SK-N-SH (cell line): ENCODE results near the gene RBMS1. TPM values are rescaled to one million over a fixed set of nuclear protein-coding genes. Genes with fewer than 3 reads are reported as not detected.

Experiments used
- CTCF ChIA-PET: fragments of 300-600, 350-600 bp; formaldehyde crosslinking; extraction: SDS; loops from one replicate; lab custom pipeline; 2021; lab: Yijun Ruan, JAX
- POLR2A ChIA-PET: fragments of 350-600 bp; sonication (Branson Sonifier 250); formaldehyde crosslinking; extraction: SDS; loops from one replicate; lab custom pipeline; 2020; ENCODE audit warnings: antibody characterized with exemption, inconsistent platforms; lab: Yijun Ruan, JAX
- DNase-seq: peaks from one replicate; pipeline ENCODE4 v3.0.0; 2012
- H2AFZ ChIP-seq: fragments of 200-600 bp; sonication (generic); 2 replicates; pipeline ENCODE4 v1.8.1; 2016; ENCODE audit warnings: antibody characterized with exemption, mild to moderate bottlenecking, low read depth
- H3F3A ChIP-seq: fragments of 200-600 bp; sonication (generic); replicated peaks from 2 replicates; pipeline ENCODE3; 2016; ENCODE audit warnings: antibody characterized with exemption, mild to moderate bottlenecking; ENCODE audit not compliant: insufficient read depth
- H3K27ac ChIP-seq, 2 experiments: fragments of 200-500 bp in 1 of 2; fragments of 200-600 bp in 1 of 2; sonication (Bioruptor generic) in 1 of 2; sonication (generic), shearing (Covaris generic) in 1 of 2; 2 replicates each; pipeline versions ENCODE4 v1.5.1 to v1.6.1; 2014 to 2016; ENCODE audit warnings: low read depth in 2 of 2, inconsistent platforms in 1 of 2, low read length in 1 of 2, mild to moderate bottlenecking in 1 of 2, mixed read lengths in 1 of 2
- H3K27me3 ChIP-seq: fragments of 200-600 bp; sonication (generic), shearing (Covaris generic); 2 replicates; pipeline ENCODE4 v1.6.1; 2016; ENCODE audit warnings: mixed run types; ENCODE audit not compliant: insufficient read depth
- H3K36me3 ChIP-seq, 2 experiments: fragments of 200-500 bp in 1 of 2; fragments of 200-600 bp in 1 of 2; sonication (Bioruptor generic) in 1 of 2; sonication (generic) in 1 of 2; replicated peaks in 1 of 2; 2 replicates each; pipeline versions ENCODE3 to v1.5.1; 2014 to 2016; ENCODE audit warnings: low read length in 1 of 2, mild to moderate bottlenecking in 1 of 2; ENCODE audit not compliant: insufficient read depth in 2 of 2, control insufficient read depth in 1 of 2
- H3K4me1 ChIP-seq, 2 experiments: fragments of 200-500 bp in 1 of 2; fragments of 200-600 bp in 1 of 2; sonication (Bioruptor generic) in 1 of 2; sonication (generic), shearing (Covaris generic) in 1 of 2; 2 replicates each; pipeline versions ENCODE4 v1.5.1 to v1.6.1; 2014 to 2016; ENCODE audit warnings: low read depth in 1 of 2, low read length in 1 of 2, mixed run types in 1 of 2; ENCODE audit not compliant: insufficient read depth in 2 of 2, control insufficient read depth in 1 of 2
- H3K4me2 ChIP-seq: fragments of 200-600 bp; sonication (generic), shearing (Covaris generic); 2 replicates; pipeline ENCODE4 v1.6.1; 2017; ENCODE audit warnings: mixed run types
- H3K4me3 ChIP-seq, 2 experiments: fragments of 200-500 bp in 1 of 2; fragments of 200-600 bp in 1 of 2; sonication (Bioruptor generic) in 1 of 2; sonication (generic), shearing (Covaris generic) in 1 of 2; 2 replicates each; pipeline versions ENCODE4 v1.5.1 to v1.8.1; 2014 to 2016; ENCODE audit warnings: low read depth in 2 of 2, inconsistent platforms in 1 of 2, low read length in 1 of 2, mild to moderate bottlenecking in 1 of 2, mixed read lengths in 1 of 2, moderate library complexity in 1 of 2
- H3K79me2 ChIP-seq: fragments of 200-600 bp; sonication (generic); 2 replicates; pipeline ENCODE4 v1.8.1; 2017; ENCODE audit warnings: mild to moderate bottlenecking; ENCODE audit not compliant: insufficient read depth
- H3K9ac ChIP-seq: fragments of 200-600 bp; sonication (generic); 2 replicates; pipeline ENCODE4 v1.6.1; 2017; ENCODE audit warnings: mixed run types
- H3K9me2 ChIP-seq: fragments of 200-600 bp; sonication (generic); 2 replicates; pipeline ENCODE4 v1.6.1; 2017; ENCODE audit warnings: mixed run types
- H3K9me3 ChIP-seq: fragments of 200-600 bp; sonication (generic); 2 replicates; pipeline ENCODE4 v1.6.1; 2017; ENCODE audit warnings: mixed run types, mild to moderate bottlenecking, moderate library complexity
- H4K20me1 ChIP-seq: fragments of 200-600 bp; sonication (generic); 2 replicates; pipeline ENCODE4 v1.6.1; 2017; ENCODE audit warnings: mild to moderate bottlenecking, mixed run types; ENCODE audit not compliant: insufficient read depth
- CTCF ChIP-seq: fragments of 200-600 bp; sonication (generic); IDR thresholded peaks from 2 replicates; pipeline ENCODE4 v1.6.1; 2017; ENCODE audit warnings: antibody characterized with exemption, mild to moderate bottlenecking, moderate library complexity
- EP300 ChIP-seq, 2 experiments: IDR thresholded peaks; 2 replicates each; pipeline versions ENCODE4 v1.4.0 to v1.6.1; 2012; ENCODE audit warnings: borderline replicate concordance in 1 of 2, low read depth in 1 of 2, low read length in 1 of 2
- EZH2phosphoT487 ChIP-seq: fragments of 200-600 bp; sonication (generic); IDR thresholded peaks from 2 replicates; pipeline ENCODE4 v1.6.1; 2017; ENCODE audit warnings: low read depth, mixed run types, mild to moderate bottlenecking, antibody characterized with exemption, moderate library complexity, borderline replicate concordance
- FOSL2 ChIP-seq: IDR thresholded peaks from 2 replicates; pipeline ENCODE4 v1.4.0; 2012; ENCODE audit warnings: low read depth, mild to moderate bottlenecking, moderate library complexity, borderline replicate concordance
- FOXM1 ChIP-seq: IDR thresholded peaks from 2 replicates; pipeline ENCODE4 v1.4.0; 2012; ENCODE audit warnings: low read depth, mild to moderate bottlenecking
- IRF3 ChIP-seq: fragments of 150-350 bp; IDR thresholded peaks from 2 replicates; pipeline ENCODE4 v1.6.1; 2016; ENCODE audit warnings: mild to moderate bottlenecking, low read depth, low read length
- MEF2A ChIP-seq: IDR thresholded peaks from 2 replicates; pipeline ENCODE4 v1.4.0; 2012; ENCODE audit warnings: low read depth, borderline replicate concordance
- NFIC ChIP-seq: IDR thresholded peaks from 2 replicates; pipeline ENCODE4 v1.4.0; 2012; ENCODE audit warnings: borderline replicate concordance
- NRF1 ChIP-seq: IDR thresholded peaks from 2 replicates; pipeline ENCODE4 v1.6.1; 2012; ENCODE audit warnings: low read depth, mild to moderate bottlenecking, low read length
- PBX3 ChIP-seq: IDR thresholded peaks from 2 replicates; pipeline ENCODE4; 2012
- RAD21 ChIP-seq: IDR thresholded peaks from 2 replicates; pipeline ENCODE4 v1.6.1; 2012; ENCODE audit warnings: mild to moderate bottlenecking, low read length
- RCOR1 ChIP-seq: fragments of 150-350 bp; IDR thresholded peaks from 2 replicates; pipeline ENCODE4 v1.6.1; 2017; ENCODE audit warnings: antibody characterized with exemption, low read length
- RXRA ChIP-seq: IDR thresholded peaks from 2 replicates; pipeline ENCODE4 v1.4.0; 2012; ENCODE audit warnings: low read depth, mild to moderate bottlenecking, borderline replicate concordance
- TAF1 ChIP-seq: IDR thresholded peaks from 2 replicates; pipeline ENCODE4 v1.6.1; 2012; ENCODE audit warnings: low read depth, mild to moderate bottlenecking, low read length, moderate library complexity, borderline replicate concordance
- USF1 ChIP-seq: IDR thresholded peaks from 2 replicates; pipeline ENCODE4 v1.4.0; 2012; ENCODE audit warnings: low read depth, borderline replicate concordance
- YY1 ChIP-seq: IDR thresholded peaks from 2 replicates; pipeline ENCODE4 v1.4.0; 2012; ENCODE audit warnings: low read depth, mild to moderate bottlenecking
- ZBTB33 ChIP-seq: IDR thresholded peaks from 2 replicates; pipeline ENCODE4 v1.4.0; 2012; ENCODE audit warnings: low read depth, borderline replicate concordance
- WGBS: methylation state at CpG from one replicate; pipeline ENCODE4 v1.1.6; 2017; ENCODE audit warnings: low lambda C conversion rate; 5-methylcytosine and 5-hydroxymethylcytosine counted together
- polyA plus RNA-seq, 3 experiments: library from polyadenylated mRNA; depleted of rRNA; stranded (reverse); fragments of >200 nt; gene quantifications; 2 replicates each; pipeline ENCODE4 v1.2.3, GENCODE V29; 2012

Gene RBMS1
- polyA plus RNA-seq, 1 of the 3 experiments (the other 2 are of a cell fraction), result 56.5 TPM

GRCh38 chr2:160299540-160299939 is 194.1 kb downstream of the RBMS1 start:
- WGBS, result 74% methylated on average over 3 of the region's 3 CpGs
- H3K9me2 ChIP-seq, result no peaks in the 10 kb centered on the region
- H3K27me3 ChIP-seq, result no peaks in the 10 kb centered on the region
- POLR2A ChIA-PET, result no interaction called here
- H3K27ac ChIP-seq, result peak overlapping the region in 1 of 2 experiments; percentile 49; a peak in 2 of 4 replicates
- H3K4me3 ChIP-seq, result no peak overlapping the region
- CTCF ChIA-PET, result interaction anchor here (0.6 kb wide), 1 partner anchor 31 kb away, joined by 3 read pairs; no protein-coding TSS in a partner anchor
- H3K4me1 ChIP-seq, result peaks cover 5 to 23% of the 10 kb centered on the region in 2 experiments
- H4K20me1 ChIP-seq, result no peaks in the 10 kb centered on the region
- H3K79me2 ChIP-seq, result peaks cover 42% of the 10 kb centered on the region
- no peak for DNase-seq
- H3K36me3 ChIP-seq, result peaks cover 49 to 81% of the 10 kb centered on the region in 2 experiments
- no peaks in the 10 kb centered on the region for H3K9me3 ChIP-seq
- H3F3A ChIP-seq, result peaks cover 14% of the 10 kb centered on the region
- TF ChIP-seq FOSL2, result peak; percentile 34; the same call in 1 of the 2 replicates
- no peak for TF ChIP-seq RXRA
- no peak overlapping the region for H2AFZ ChIP-seq
- H3K9ac ChIP-seq, result 0 out of 2 replicates have a peak overlapping the region, but pooled peaks have one; percentile 6
- peak overlapping the region; percentile 22 for H3K4me2 ChIP-seq

- no peak overlapping the region for H3K4me3 ChIP-seq
- H3K27ac ChIP-seq, result peak overlapping the region in 1 of 2 experiments; percentile 49; a peak in 2 of 4 replicates
- no peak overlapping the region for H3K9ac ChIP-seq
- H3K36me3 ChIP-seq, result peaks cover 48 to 77% of the 10 kb centered on the region in 2 experiments
- peaks cover 38% of the 10 kb centered on the region for H3K79me2 ChIP-seq
- no peak overlapping the region for H2AFZ ChIP-seq
- H3K27me3 ChIP-seq, result no peaks in the 10 kb centered on the region
- H3K4me1 ChIP-seq, result peaks cover 10 to 28% of the 10 kb centered on the region in 2 experiments
- TF ChIP-seq RAD21, result no peak
- no peak for TF ChIP-seq FOXM1
- TF ChIP-seq YY1, result no peak
- no peak for TF ChIP-seq PBX3
- TF ChIP-seq CTCF, result no peak
- no peak for TF ChIP-seq RXRA
- no peak for TF ChIP-seq ZBTB33
- no peak for TF ChIP-seq TAF1
- no peak for TF ChIP-seq FOSL2
- TF ChIP-seq EZH2phosphoT487, result no peak
- TF ChIP-seq NFIC, result no peak
- no peak for TF ChIP-seq EP300 (IDR thresholded peaks at IDR 0.05; ENCODE audit: borderline replicate concordance in 1 of 2, low read depth in 1 of 2, low read length in 1 of 2)
- TF ChIP-seq IRF3, result no peak
- no peak for TF ChIP-seq USF1
- no peak for TF ChIP-seq MEF2A
- no peak for TF ChIP-seq NRF1
- TF ChIP-seq RCOR1, result no peak
- POLR2A ChIA-PET, result no interaction called here
- peaks cover 20% of the 10 kb centered on the region for H3F3A ChIP-seq
- no peaks in the 10 kb centered on the region for H3K9me3 ChIP-seq
- 100% methylated on average over 1 of the region's 1 CpG for WGBS
- no peaks in the 10 kb centered on the region for H3K9me2 ChIP-seq
- no peak for DNase-seq
- CTCF ChIA-PET, result no interaction called here
- H3K4me2 ChIP-seq, result peak overlapping the region; percentile 22; the same call in 1 of the 2 replicates
- no peaks in the 10 kb centered on the region for H4K20me1 ChIP-seq
Observed at GRCh38 chr2:160298960-160299359, 194.6 kb downstream of the RBMS1 start.
